NCI-H1436 (cell line): Measurements from ENCODE around the gene HTR3E.
"Not testable (repeated sequence)": the region's sequence is repeated elsewhere in the genome, so short reads cannot be mapped to it uniquely, and the experiment has no call there.

Source experiments
- DNase-seq: peaks from one replicate; lab custom pipeline; 2025; lab: John Stamatoyannopoulos, UW

HTR3E gene

DNA sequence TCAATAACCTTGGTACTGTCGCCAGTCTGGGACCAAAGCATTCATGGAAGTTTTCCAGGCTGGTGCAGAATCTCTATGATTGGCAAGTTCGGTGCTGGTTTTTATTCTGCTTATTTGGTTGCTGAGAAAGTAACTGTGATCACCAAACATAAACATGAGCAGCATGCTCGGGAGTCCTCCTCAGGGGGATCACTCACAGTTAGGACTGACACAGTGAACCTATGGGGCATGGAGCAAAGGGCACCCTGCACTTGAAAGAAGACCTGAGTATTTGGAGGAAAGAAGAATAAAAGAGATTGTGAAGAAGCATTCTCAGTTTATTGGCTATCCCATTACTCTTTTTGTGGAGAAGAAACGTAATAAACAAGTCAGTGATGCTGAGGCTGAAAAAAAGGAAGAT, 19.2 kb downstream of the HTR3E start:
- no peak for DNase-seq

DNA sequence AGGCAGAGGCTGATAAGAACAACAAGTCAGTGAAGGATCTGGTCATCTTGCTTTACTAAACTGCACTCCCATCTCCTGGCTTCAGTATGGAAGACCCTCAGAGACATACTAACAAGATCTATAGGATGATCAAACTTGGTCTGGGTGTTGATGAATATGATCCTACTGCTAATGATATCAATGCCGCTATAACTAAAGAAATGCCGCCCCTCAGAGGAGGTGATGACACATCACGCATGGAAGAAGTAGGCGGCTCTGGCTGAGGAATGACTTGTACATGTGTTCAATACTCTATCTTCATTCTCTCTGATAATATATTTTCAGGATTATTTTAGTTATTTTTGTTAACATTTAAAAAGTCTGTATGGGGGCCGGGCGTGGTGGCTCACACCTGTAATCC, 20.8 kb downstream of the HTR3E start:
- peak; percentile 18 for DNase-seq

DNA sequence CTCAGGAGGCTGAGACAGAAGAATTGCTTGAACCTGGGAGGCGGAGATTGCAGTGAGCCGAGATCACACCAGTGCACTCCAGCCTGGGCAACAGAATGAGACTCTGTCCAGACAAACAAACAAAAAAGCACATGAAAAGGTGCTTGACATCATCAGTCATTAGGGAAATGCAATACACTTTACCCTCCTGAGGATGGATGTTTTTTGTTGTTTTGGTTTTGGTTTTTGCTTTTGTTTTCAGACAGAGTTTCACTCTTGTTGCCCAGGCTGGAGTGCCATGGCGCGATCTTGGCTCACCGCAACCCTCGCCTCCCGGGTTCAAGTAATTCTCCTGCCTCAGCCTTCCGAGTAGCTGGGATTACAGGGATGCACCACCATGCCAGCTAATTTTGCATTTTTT, 24.2 kb downstream of the HTR3E start:
- DNase-seq = not testable (repeated sequence)

DNA sequence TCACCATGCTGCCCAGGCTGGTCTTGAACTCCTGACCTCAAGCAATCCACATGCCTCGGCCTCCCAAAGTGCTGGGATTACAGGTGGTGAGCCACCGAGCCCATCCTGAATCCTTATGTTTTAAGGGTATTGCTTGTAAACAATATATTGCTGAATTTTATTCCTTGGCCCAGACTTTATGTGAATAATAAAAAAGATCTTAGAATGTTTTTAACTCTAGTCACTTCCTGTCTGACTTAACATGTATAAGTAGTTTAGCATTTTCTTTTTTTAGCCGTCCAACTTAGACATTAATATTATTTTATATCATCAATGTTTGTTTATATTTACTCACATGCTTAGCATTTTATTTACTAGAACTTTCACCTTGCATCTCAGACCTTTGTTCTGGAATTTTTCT, 29.1 kb downstream of the HTR3E start:
- DNase-seq = no peak

DNA sequence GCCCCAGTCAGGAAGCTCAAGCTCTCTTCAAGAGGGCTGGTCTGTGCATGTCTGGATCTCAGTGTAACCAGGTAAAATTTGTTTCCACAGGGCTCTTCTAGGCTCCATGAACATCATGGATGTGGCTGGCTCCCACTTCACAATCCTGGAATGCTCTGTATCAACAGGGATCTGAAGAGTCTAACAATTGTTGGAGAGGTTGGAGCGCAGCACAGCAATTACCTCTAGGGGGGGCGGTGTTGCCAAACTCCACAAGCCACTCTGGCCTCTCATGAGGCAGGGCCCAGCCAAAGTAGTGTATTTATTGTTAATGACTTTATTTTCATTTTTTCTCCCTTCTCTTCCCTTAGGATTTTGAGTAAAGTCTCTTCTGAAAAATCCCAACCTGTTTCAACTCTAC, 32.1 kb downstream of the HTR3E start:
- DNase-seq = no peak

DNA sequence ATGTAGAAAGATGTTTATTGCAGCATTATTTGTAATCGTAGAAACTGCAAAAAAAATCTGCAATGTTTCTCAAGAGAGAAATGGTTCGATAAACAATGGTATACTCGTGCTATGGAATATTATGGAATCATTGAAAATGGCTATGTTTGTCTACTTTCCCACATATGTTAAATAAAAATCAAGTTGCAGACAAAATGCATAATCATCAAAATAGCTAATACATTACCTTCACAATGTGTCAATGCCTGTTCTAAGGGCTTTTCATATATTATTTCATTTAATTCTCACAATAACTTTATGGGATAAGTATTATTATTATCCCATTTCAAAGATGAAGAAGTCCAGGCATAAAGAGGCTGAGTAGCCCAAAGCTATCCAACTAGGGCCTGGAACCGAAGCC, 36.1 kb downstream of the HTR3E start:
- no peak for DNase-seq

DNA sequence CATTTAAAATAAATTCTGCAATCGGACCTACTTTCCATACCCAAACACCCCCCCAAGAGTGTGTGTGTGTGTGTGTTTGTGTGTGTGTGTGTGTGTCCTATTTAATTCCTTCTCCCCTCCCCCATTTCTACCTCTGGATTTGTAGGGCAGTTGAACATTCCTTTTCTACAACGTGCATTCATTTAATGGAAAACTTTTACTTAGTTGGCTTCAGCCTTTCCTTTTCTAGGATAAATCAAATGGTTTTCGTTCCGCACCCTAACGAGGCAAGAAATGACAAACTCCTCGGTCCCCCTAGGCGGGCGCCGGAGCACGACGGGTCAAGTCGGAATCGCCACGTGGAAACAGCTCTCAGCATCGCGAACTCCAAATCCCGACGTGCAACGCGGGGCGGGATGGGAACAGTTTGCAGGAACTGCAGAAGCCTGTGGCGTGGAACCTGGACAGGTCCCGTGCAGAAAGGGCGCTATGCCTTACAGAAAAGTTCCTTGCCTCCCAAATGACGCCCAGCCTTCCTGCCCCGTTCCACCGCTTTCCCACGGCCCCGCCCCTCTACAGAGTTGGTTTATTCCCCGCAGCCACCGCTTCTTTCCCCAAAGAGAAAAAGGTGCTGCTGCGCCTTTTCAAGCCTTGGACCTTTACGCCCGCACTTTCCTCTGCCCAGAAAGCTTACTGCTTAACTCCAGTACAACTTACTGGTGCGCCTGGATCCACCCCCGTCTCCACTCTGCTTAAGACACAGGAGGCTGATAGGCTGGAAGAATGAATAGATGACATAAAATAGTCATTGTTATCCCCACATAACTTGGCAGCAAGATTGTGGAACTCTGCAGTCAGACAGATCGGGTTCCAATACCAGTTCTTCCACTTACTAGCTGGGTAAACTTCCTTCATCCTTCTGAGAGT, 37.2 kb downstream of the HTR3E start:
- peak; percentile 69 for DNase-seq

DNA sequence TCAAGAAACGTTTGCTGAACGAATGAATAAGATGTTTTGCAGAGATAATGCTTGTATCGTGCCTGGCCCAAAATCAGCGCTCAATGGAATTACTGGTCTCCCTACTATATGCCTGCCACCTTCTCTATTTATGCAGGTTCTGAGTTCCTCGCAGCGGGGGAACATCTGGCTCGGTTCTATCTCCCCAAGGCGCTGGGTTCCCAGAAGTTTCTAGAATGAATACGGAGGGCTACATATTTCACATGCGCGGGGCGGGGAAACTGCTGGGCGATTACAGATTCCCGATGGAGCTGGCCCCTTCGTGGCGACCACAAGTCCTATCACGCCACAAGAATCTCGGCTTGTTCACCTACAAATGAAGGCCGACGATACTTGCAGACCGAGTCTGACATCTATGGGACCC, 37.9 kb downstream of the HTR3E start:
- no peak for DNase-seq

DNA sequence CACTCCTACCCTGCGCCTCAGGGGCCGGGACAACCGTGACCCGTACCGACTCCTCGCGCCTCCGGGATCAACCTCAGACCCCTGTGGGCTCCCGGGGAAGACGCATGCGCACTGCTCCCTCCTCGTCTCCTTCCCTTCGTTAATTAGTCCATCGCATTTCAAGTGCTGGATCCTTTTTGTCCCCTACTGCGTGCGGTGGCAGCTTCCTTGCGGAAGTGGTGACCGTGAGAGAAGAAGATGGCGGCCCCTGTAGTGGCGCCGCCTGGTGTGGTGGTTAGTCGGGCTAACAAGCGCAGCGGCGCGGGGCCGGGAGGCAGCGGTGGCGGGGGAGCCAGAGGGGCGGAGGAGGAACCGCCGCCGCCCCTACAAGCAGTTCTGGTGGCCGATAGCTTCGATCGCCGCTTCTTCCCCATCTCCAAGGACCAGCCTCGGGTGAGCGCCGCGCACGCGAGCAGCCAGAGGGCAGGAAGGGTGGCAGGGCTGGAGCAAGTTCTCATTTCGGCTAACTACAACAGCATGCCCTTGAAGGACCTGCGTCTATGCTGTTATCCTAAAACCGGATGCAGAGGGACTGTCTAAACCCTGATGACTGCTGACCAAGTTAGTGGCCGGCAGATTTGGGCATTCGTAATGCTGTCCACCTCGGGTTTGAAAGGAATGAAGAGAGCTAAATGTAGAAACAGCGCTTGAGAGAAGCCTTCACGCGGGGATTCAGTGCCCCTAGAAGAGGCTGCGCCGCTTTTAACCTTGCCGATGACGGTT, 38.5 kb downstream of the HTR3E start, which contains the start of gene EIF2B5:
Gene EIF2B5, plus strand, starts transcription at position 210 of the 762 bp plus-strand sequence. Its CDS starts 28 bp downstream, at position 238.
- peak; percentile 95 for DNase-seq

DNA sequence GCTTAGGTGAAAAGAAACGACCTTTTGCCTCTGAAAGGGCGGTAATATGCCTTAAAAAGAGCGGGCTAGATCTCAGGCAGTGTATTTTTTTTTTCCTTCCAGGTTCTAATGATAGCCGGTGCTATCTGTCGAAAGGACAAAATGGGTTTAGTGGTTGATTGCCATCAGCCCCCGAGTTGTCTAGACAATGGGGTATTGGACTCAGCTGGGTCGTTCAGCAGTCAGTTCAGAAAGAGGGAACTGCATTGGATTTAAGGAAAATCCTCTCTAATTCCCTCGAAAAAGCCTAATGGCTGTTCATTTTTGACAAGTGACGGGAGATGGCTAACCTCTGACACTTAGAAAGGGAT, 39.0 kb downstream of the HTR3E start:
- no peak for DNase-seq

DNA sequence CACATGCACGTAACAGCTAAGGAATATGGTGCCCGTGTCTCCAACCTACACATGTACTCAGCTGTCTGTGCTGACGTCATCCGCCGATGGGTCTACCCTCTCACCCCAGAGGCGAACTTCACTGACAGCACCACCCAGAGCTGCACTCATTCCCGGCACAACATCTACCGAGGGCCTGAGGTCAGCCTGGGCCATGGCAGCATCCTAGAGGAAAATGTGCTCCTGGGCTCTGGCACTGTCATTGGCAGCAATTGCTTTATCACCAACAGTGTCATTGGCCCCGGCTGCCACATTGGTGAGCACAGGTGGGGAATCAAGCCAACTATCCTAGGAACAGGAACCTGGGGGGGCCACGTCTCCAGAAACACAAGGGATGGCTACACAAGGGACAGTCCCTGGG, 43.6 kb downstream of the HTR3E start:
- no peak for DNase-seq

DNA sequence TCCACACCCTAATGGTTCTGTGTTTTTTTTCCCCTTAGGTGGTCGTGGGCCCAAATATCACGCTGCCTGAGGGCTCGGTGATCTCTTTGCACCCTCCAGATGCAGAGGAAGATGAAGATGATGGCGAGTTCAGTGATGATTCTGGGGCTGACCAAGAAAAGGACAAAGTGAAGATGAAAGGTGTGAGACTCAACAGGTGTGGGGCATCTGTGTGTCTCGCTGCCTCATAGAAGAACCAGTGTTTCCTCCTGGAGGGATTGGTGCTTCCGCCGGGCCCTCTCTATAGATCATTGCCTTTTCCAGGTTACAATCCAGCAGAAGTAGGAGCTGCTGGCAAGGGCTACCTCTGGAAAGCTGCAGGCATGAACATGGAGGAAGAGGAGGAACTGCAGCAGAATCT, 45.3 kb downstream of the HTR3E start:
- no peak for DNase-seq

DNA sequence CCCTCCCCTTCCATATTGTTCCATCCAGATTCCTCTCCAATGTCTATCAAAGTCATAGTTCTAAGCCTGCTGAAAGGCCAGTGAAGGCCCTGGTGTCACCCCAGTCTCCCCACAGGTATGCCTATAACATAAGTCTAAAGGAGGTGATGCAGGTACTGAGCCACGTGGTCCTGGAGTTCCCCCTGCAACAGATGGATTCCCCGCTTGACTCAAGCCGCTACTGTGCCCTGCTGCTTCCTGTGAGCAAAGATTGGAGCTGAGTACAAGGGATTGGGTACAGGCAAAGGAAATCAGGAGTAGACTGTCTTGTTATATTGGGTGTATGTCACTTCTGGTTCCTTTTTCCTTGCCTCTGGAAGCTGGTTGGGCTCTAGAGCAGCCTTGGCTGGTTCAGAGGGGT, 46.5 kb downstream of the HTR3E start:
- DNase-seq = no peak

DNA sequence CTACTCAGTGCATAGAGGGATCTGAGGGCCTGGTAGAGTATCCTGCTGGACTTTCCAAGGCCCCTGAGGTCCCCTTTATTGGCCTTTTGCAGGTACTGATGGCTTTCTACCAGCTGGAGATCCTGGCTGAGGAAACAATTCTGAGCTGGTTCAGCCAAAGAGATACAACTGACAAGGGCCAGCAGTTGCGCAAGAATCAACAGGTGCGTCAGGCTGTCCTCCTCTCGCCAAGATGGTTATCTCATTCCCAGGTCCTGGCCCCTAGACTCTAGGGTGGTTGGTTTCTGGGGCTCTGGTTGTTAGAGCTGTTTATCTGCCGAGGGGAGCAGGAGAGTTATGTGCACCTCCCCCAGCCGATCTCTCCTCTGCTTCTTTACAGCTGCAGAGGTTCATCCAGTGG, 47.6 kb downstream of the HTR3E start:
- DNase-seq = no peak

DNA sequence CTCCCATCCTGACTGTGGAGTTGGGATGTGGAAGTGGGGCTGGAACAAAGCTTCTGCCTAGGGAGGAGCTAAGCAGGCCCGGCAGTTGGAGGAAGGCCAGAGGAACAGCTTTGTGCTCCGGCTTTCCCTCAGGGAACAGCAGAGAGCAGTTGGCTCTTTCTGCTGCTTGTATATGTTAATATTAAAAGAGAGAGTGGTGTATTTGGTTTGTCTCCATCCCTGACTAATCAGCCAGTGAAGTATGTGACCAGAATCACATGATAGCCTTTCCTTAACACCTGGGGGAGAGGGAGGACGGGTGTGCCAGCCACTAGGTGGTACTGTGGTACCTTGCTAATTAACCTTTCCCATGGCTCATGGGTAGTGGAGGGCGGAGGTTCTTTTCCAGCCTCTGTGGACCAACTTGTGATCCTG, 48.3 kb downstream of the HTR3E start:
- peak; percentile 35 for DNase-seq

DNA sequence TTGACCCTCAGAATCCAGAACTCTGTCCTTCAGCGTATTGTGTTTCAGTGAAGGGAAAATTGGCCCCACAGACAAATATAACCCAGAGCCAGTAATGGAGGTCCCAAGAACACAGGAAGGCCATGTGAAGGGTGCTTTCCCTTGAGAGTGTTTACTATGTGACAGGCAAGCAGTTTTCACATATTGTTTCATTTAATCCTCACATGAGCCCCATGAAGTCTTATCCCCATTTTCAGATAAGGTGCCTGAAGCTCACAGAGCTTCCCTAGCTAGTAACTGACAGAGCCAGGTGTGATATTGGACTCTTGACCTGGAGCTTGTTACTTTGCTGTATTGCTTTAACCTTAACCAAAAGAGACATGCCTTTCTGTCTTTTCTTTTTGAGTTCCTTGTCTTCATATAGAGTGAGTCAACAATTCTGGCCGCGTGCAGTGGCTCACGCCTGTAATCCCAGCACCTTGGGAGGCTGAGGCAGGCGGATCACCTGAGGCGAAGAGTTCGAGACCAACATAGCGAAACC, 48.9 kb downstream of the HTR3E start:
- no peak for DNase-seq

DNA sequence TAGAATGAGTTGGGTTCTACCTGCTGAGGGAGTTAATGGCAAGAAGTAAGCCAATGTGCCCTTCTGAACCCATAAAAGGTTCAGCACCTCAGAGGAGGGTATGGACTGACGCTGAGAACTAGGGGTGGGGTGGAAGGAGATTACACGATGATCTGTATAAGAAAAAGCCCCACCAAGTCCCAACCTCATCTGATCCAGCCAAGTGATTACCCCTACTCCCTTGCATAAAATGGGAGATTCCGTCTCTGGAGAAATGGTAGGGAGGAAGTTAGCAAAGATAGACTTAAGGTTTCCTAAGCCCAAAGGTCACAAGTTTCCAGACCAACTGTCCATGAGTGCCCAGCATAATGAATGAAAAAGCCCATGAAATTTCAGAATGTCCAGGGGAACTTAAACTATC, 51.2 kb downstream of the HTR3E start:
- no peak for DNase-seq

DNA sequence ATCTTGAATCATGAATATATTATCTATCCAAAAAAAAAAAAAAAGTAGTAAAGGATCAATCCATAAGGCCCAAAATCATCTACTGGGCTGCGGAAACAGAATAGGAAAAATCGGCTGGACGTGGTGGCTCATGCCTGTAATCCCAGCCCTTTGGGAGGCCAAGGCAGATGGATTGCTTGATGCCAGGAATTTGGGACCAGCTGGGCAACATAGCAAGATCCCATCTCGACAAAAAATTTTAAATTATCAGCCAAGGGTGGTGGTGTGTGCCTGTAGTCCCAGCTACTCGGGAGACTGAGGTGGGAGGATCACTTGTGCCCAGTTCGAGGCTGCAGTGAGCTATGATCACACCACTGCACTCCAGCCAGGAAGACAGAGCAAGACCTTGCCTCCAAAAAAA, 52.3 kb downstream of the HTR3E start:
- DNase-seq = no peak

DNA sequence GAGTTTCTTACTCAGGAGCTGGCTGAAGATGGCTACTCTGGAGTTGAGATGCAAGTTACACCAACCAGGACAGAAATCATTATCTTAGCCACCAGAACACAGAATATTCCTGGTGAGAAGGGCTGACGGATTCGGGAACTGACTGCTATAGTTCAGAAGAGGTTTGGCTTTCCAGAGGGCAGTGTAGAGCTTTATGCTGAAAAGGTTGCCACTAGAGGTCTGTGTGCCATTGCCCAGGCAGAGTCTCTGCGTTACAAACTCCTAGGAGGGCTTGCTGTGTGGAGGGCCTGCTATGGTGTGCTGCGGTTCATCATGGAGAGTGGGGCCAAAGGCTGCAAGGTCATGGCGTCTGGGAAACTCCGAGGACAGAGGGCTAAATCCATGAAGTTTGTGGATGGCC, 52.9 kb downstream of the HTR3E start:
- not testable (repeated sequence) for DNase-seq

DNA sequence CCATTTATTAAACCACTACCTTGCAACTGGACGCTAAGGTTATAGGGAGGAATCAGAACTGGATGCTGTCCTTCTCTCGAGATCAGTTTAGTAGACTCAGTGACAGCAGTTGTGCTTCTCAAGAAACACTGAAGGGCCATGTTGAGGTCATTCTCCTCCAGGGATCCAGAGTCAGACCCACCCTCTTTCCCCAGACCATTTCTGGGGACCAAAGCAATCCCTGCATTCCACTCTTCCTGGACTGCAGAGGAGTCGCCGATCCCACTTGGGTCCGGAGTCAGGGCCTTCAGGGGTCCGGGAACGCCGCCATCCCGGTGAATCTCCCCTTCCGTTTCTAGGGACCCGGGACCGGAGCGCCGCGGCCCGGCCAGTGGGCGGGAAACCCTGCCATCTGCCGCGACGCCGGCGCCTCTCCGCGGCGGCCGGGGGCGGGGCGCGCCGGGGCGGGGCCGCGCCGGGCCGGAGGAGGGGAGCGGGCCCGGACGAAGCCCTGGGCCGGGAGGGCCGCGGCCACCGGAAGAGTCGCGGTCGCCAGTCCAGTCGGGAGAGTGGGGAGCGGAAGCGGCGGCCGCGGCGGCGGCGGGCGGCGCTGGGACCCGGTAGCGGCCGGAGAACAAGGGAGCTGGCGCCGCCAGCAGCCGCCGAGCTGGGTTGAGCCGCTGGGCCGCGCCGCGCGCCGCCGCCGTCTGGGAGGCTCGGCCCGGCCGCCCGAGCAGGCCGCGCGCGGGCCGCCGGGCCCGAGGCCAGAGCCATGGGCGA, 58.2 kb downstream of the HTR3E start, which contains the start of gene DVL3:
Gene DVL3, plus strand, starts transcription at position 493 of the 759 bp plus-strand sequence. Its CDS starts 259 bp downstream, at position 752.
- DNase-seq = peak; percentile 48

DNA sequence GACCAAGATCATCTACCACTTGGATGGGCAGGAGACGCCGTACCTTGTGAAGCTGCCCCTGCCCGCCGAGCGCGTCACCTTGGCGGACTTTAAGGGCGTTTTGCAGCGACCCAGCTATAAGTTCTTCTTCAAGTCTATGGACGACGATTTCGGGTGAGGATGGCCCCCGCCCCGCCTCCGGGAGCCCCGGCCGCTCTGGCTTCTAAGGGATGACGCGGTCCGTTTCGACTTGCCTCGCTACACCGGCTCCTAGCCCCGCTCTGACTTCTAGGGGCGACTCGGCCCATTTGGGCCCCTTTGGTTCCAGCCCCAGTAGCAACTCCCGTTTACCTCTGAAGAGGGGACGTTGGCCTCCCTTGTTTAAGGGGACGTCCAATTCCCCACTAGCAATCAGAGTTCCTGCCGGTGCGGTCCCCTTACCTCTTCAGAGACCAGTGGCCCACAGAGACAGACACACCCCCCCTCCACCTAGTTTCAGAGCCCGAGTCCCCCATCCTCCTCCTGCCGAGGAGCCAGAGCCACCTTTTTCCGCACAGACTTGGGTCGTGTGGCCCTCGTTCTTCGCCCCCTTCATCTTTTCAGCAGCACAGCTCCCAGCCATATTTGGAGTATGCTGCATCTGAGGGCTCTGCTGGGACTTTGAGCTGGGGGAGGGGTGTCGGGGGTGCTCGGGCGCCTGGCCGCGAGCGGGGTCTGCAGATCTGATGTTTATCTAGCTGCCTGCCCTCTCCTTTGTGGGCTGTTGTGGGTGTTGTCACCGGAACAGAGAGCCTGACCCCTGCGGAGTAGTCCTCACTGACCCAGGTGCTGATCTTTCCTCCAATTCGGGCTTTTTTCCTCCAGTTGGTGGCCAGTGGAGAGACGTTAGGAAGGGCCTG, 59.0 kb downstream of the HTR3E start:
- no peak for DNase-seq
